Smooth muscle cell of the brain vasculature (primary cell): ENCODE measurements around the gene MID2.
"Not testable (repeated sequence)": the region's sequence is repeated elsewhere in the genome, so short reads cannot be mapped to it uniquely, and the experiment has no call there.

Experiments
- DNase-seq: peaks from one replicate; pipeline ENCODE4 v3.0.0-alpha.2; 2012; ENCODE audit warnings: low read depth, low spot score

The MID2 gene

GRCh38 chrX:107936434-107936730 lies 110.7 kb downstream of the MID2 start:
- DNase-seq, result no peak

GRCh38 chrX:107940095-107940494 lies 114.4 kb downstream of the MID2 start:
- DNase-seq, result no peak

- DNase-seq, result not testable (repeated sequence)
Measured at GRCh38 chrX:107955337-107955736, 129.7 kb downstream of the MID2 start.

- no peak for DNase-seq
Measured at GRCh38 chrX:107968623-107969022, 143.0 kb downstream of the MID2 start.

GRCh38 chrX:107970073-107970472 lies 144.4 kb downstream of the MID2 start:
- DNase-seq, result no peak

GRCh38 chrX:107971636-107972035 lies 146.0 kb downstream of the MID2 start:
- no peak for DNase-seq
